GM12873 (cell line): Measurements from ENCODE around the gene FADS3.

ENCODE experiments used
- TF ChIP-seq, protein P1 (sequence below): IDR thresholded peaks from 2 replicates; pipeline ENCODE4 v1.5.1; 2012; ENCODE audit warnings: low read depth, mild to moderate bottlenecking, moderate library complexity, low read length, control low read depth; ENCODE audit not compliant: insufficient read depth; ENCODE audit errors: missing control alignments

FADS3 gene

GRCh38 chr11:61827571-61828378 is 63.6 kb downstream of the FADS3 start, which contains the start of gene FADS2:
FADS2 (plus strand) TSS chr11:61828300; CDS start chr11:61828391, 91 bp downstream.
- TF ChIP-seq, protein P1, sequence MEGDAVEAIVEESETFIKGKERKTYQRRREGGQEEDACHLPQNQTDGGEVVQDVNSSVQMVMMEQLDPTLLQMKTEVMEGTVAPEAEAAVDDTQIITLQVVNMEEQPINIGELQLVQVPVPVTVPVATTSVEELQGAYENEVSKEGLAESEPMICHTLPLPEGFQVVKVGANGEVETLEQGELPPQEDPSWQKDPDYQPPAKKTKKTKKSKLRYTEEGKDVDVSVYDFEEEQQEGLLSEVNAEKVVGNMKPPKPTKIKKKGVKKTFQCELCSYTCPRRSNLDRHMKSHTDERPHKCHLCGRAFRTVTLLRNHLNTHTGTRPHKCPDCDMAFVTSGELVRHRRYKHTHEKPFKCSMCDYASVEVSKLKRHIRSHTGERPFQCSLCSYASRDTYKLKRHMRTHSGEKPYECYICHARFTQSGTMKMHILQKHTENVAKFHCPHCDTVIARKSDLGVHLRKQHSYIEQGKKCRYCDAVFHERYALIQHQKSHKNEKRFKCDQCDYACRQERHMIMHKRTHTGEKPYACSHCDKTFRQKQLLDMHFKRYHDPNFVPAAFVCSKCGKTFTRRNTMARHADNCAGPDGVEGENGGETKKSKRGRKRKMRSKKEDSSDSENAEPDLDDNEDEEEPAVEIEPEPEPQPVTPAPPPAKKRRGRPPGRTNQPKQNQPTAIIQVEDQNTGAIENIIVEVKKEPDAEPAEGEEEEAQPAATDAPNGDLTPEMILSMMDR = peak; percentile 28

- TF ChIP-seq, protein P1 = no peak
Measured at GRCh38 chr11:61826930-61827570, 64.3 kb downstream of the FADS3 start.
